HG02943 (cell line): Measurements from ENCODE around the gene KXD1.

ENCODE experiments used
- ATAC-seq: cut with Tn5 transposase; IDR thresholded peaks from one replicate; pipeline ENCODE4 v1.9.1; 2021; ENCODE audit warnings: mild to moderate bottlenecking, low read depth, moderate library complexity; ENCODE audit not compliant: unreplicated experiment

The KXD1 gene

DNA sequence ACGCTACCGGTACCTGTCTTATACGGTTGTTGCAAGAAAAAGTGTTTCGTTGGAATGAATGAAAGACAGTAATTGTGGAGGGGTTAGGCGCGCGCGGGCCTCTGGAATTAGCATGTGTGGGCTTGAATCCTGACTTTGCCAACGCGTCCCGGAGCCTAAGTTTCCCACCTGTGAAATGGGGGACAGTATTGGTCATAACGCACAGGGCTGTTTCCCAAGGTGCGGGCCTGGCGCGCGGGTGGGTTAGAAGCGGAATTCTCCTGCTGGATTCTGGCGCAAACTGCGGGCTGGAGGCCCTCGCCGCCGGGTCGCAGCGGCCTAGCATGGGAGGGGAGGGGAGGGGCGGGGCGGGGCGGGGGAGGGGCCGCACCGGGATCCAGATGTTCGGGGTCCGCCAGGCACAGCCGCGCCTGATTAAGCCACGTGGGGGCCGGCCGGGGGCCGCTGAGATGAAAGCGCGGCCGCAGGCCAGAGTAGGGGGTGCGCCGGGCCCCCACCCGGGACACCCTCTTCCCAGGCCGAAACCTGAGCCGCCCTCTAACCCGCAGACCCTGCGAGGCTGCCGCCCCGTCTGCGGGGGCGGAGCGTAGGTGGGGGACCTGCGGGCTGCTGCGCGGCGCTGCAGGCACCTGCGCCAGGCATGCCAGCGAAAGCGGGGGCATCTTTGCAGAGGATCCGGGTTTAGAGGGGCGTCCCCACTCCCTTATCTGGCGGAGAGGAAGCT lies 53.8 kb downstream of the KXD1 start:
- no peak for ATAC-seq

DNA sequence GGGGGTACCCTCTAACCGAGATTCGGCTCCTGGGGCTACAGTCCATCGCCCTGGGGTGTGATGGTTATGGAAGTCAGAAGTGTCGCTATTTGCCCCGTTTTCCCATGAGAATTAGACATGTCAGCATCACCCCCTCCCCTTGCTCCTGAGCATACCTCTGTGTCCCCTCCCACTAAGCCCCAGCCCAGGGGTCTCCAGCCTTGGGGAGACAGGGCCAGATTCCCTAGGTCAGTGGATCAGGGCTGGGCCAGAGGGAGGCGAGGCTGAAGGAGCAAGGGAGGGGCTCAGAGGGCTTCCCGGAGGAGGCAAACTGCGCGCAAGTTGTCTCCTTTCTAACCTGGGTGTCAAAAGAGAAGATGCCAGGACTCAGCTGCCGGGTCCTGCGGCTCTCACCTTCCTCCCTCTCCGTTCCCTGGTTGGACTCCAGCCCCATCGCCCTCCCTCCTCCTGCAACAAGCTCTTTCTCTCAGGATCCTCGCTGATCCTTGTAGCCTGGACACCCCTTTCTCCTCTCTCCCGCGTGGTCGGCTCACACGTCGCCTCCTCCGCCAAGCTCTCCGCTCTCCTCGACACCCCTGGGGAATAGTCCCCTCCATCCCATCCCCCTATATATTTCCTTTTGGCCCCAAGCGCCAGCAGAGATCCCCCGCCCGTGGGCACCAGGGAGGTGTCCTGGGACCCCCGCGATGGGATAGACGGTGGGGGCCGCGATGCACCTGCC lies 54.5 kb downstream of the KXD1 start:
- no peak for ATAC-seq

DNA sequence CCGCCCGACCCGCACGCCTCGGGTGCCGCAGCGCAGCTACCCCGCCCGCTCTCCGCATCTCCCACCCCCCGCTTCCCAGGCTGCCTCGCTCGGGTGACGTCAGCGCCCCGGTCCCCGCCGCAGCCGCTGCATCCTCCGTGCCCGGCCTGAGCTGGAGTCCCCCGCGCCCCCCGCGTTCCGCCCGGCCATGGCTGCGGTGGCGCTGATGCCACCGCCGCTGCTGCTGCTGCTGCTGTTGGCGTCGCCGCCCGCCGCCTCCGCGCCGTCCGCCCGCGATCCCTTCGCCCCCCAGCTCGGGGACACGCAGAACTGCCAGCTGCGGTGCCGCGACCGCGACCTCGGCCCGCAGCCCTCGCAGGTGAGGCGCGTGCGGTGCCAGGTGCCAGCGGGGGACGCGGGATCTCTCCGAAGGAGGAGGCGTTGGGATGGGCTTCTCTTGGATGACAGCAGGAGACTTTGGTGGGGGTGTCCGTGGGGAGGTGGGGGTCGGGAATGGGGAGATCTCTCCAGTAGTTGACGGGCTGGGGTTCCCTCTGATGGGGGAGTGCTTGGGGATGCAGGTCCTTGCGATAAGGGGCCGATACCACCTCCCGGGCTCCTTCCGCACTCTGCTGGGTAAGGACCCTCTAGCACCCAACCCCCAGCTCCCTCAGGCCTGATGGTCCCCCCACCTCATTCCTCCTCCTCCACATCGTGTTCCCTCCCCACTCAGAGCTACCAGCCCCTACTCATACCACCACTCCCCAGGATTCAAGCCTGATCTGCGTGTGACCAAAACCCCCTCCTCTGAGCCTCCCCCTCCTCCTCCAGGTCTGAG lies 55.3 kb downstream of the KXD1 start, which contains the start of gene TMEM59L:
Gene TMEM59L, plus strand, starts transcription at position 99 of the 817 bp plus-strand sequence. Its CDS starts 89 bp downstream, at position 188.
- ATAC-seq: no peak

DNA sequence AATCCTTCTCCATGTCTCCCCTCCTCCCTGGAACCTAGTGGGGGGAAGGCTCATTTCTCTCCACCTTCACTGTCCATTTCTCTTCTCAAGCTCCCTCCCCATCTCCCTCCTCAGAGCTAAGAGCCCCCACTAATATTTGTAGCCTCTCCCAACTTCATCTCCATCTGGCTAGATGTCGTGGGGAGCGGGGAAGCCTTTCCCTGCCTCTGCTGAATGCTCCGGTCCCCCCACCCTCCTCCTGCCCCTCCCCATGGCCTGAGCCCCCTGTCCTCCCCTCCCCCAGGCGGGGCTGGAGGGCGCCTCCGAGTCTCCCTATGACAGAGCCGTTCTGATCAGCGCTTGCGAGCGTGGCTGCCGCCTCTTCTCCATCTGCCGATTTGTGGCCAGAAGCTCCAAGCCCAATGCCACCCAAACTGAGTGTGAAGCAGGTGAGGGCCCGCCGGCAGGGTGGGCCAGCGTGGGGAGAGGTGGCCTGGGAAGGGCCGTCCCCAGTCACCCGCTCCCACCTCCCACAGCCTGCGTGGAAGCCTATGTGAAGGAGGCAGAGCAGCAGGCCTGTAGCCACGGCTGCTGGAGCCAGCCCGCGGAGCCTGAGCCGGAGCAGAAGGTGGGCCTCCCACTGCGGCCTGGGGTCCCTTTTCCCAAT lies 56.0 kb downstream of the KXD1 start:
- ATAC-seq: no peak

DNA sequence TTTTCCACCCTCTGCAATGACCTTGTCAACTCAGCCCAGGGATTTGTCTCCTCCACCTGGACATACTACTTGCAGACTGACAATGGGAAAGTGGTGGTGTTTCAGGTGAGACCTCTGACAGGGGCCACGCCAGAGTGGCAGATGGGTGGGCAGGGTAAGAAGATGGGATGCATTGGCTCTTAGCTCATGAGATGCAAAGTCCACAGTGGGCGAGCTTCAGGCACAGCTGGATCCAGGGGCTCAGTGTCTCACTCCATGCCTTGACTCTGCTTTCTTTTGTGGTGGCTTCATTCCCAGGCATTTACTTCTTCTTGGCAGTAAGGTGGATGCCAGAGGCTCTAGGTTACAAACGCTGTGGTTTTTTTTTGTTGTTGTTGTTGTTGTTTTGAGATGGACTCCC lies 58.4 kb downstream of the KXD1 start:
- no peak for ATAC-seq

DNA sequence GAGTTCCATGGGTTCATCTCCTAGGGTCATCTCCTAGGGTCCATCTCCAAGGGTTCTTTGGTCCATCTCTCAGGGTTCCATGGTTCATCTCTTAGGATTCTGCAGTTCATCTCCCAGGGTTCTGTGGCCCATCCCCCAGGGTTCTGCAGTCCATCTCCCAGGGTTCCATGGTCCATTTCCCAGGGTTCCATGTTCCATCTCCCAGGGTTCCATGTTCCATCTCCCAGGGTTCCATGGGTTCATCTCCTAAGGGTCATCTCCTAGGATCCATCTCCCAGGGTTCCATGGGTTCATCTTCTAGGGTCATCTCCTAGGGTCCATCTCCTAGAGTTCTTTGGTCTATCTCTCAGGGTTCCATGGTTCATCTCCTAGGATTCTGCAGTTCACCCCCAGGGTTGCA lies 59.9 kb downstream of the KXD1 start:
- no peak for ATAC-seq

DNA sequence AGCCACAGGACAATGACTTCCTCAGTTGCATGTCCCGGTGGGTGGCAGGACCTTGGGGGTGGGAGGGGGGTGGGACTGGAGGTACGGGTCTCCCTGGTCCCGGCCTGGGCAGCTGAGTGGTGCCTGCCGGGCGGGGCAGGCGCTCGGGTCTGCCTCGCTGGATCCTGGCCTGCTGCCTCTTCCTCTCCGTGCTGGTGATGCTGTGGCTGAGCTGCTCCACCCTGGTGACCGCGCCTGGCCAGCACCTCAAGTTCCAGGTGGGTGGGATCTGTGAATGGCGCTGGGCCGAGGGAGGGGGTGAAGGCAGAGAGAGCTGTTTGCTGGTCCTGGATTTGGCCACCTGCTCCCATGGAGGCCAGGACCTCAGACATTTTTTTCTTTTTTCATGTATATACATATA lies 60.6 kb downstream of the KXD1 start:
- ATAC-seq: no peak
